GM12878 (cell line): ENCODE data around the gene FUT8. TPM values are rescaled to one million over a fixed set of nuclear protein-coding genes. Genes with fewer than 3 reads are reported as not detected.

Experiments
- ATAC-seq: fragments of 200-7000 bp; cut with Tn5 transposase; 3 replicates; pipeline ENCODE4 v1.9.1; 2020; ENCODE audit warnings: mild to moderate bottlenecking, moderate library complexity
- BruUV-seq: library from RNA; stranded (reverse); fragments of 400-500 nt; replicated peaks from 2 replicates; lab custom pipeline; 2021; lab: Mats Ljungman, UMichigan
- CTCF ChIA-PET: fragments of 300-600 bp; sonication (Branson Sonifier 250); formaldehyde crosslinking; extraction: SDS; loops from one replicate; lab custom pipeline; 2021; ENCODE audit warnings: inconsistent platforms; lab: Yijun Ruan, JAX
- POLR2A ChIA-PET: fragments of 350-600 bp; formaldehyde crosslinking; extraction: SDS; loops from one replicate; lab custom pipeline; 2021; ENCODE audit warnings: inconsistent platforms; lab: Charles Lee
- RAD21 ChIA-PET: fragments of 300-600 bp; sonication (Branson Sonifier 250); formaldehyde crosslinking; loops from one replicate; lab custom pipeline; 2023; ENCODE audit warnings: antibody characterized with exemption; ENCODE audit not compliant: unreplicated experiment; lab: Charles Lee
- SMC1A ChIA-PET: fragments of 300-600 bp; sonication (Branson Sonifier 250); formaldehyde crosslinking; loops from one replicate; lab custom pipeline; 2023; ENCODE audit not compliant: unreplicated experiment, uncharacterized antibody; lab: Charles Lee
- DNase-seq: peaks from one replicate; pipeline ENCODE4 v3.0.0-alpha.2; 2011; ENCODE audit warnings: low read depth, low spot score
- FAIRE-seq: peaks from 3 replicates; lab custom pipeline; 2011; peaks lifted over from hg19 to GRCh38; lab: Jason Lieb, UNC
- H2AFZ ChIP-seq: 2 replicates; pipeline ENCODE4 v1.6.0; 2011; ENCODE audit warnings: low read depth, low read length, control low read depth; ENCODE audit not compliant: control insufficient read depth
- H3K27ac ChIP-seq: 2 replicates; pipeline ENCODE4 v1.5.1; 2011; ENCODE audit warnings: control low read depth; ENCODE audit not compliant: control insufficient read depth, insufficient read depth
- H3K27me3 ChIP-seq, 2 experiments: replicated peaks in 1 of 2; 2 replicates each; pipeline versions ENCODE4 v1.6.0 to v1.6.1; 2011; ENCODE audit warnings: low read length in 1 of 2; ENCODE audit not compliant: control insufficient read depth in 2 of 2, insufficient read depth in 2 of 2
- H3K36me3 ChIP-seq, 2 experiments: 2 replicates each; pipeline ENCODE4 v1.5.1; 2011; ENCODE audit warnings: low read length in 1 of 2; ENCODE audit not compliant: control insufficient read depth in 2 of 2, insufficient read depth in 2 of 2
- H3K4me1 ChIP-seq: 2 replicates; pipeline ENCODE4 v1.6.1; 2011; ENCODE audit warnings: mild to moderate bottlenecking, low read length, moderate library complexity, mixed read lengths; ENCODE audit not compliant: control insufficient read depth, insufficient read depth
- H3K4me2 ChIP-seq: 2 replicates; pipeline ENCODE4 v1.6.0; 2011; ENCODE audit warnings: control low read depth; ENCODE audit not compliant: control insufficient read depth, insufficient read depth
- H3K4me3 ChIP-seq: fragments of 200-600 bp; sonication (generic); 2 replicates; pipeline ENCODE4 v1.5.1; 2016
- H3K79me2 ChIP-seq: 2 replicates; pipeline ENCODE4 v1.6.0; 2011; ENCODE audit warnings: low read length; ENCODE audit not compliant: control insufficient read depth, insufficient read depth
- H3K9ac ChIP-seq: 2 replicates; pipeline ENCODE4 v1.8.0; 2011; ENCODE audit warnings: low read length, control low read depth, mixed read lengths; ENCODE audit not compliant: control insufficient read depth, insufficient read depth
- H3K9me3 ChIP-seq: replicated peaks from 3 replicates; pipeline ENCODE4 v1.5.1; 2011; ENCODE audit warnings: mild to moderate bottlenecking, low read length; ENCODE audit not compliant: control insufficient read depth, insufficient read depth
- H4K20me1 ChIP-seq: 2 replicates; pipeline ENCODE4 v1.6.0; 2011; ENCODE audit not compliant: control insufficient read depth, insufficient read depth
- ATF3 ChIP-seq: IDR thresholded peaks from 2 replicates; pipeline ENCODE4 v1.6.1; 2011; ENCODE audit warnings: low read depth, mild to moderate bottlenecking, low read length, moderate library complexity, borderline replicate concordance; ENCODE audit errors: extremely low read depth
- BACH1 ChIP-seq: fragments of 450-650 bp; IDR thresholded peaks from 2 replicates; pipeline ENCODE4 v1.6.1; 2017; ENCODE audit warnings: mild to moderate bottlenecking, borderline replicate concordance
- GATAD2B ChIP-seq: fragments of 450-650 bp; conservative IDR thresholded peaks from 2 replicates; pipeline ENCODE4 v1.6.1; 2017; ENCODE audit warnings: low read depth, mild to moderate bottlenecking, moderate library complexity
- JUND ChIP-seq: IDR thresholded peaks from 2 replicates; pipeline ENCODE4 v1.6.1; 2012; ENCODE audit warnings: low read depth, mild to moderate bottlenecking, low read length, improper control_type of control experiment, moderate library complexity
- MEF2B ChIP-seq: fragments of 450-650 bp; IDR thresholded peaks from 2 replicates; pipeline ENCODE4 v1.6.1; 2018; ENCODE audit warnings: mild to moderate bottlenecking, moderate library complexity; ENCODE audit not compliant: partially characterized antibody, poor library complexity, severe bottlenecking
- NRF1 ChIP-seq: conservative IDR thresholded peaks from 2 replicates; pipeline ENCODE4 v1.6.1; 2011; ENCODE audit warnings: mild to moderate bottlenecking, low read depth, low read length, improper control_type of control experiment
- POLR2AphosphoS2 ChIP-seq: IDR thresholded peaks from 2 replicates; pipeline ENCODE4 v1.6.1; 2011; ENCODE audit warnings: low read depth, mild to moderate bottlenecking, low read length, improper control_type of control experiment, moderate library complexity
- TARDBP ChIP-seq: IDR thresholded peaks from 2 replicates; pipeline ENCODE4 v1.6.1; 2016; ENCODE audit warnings: borderline replicate concordance
- ZNF622 ChIP-seq: fragments of 450-650 bp; IDR thresholded peaks from 2 replicates; pipeline ENCODE4 v1.6.1; 2017; ENCODE audit warnings: mild to moderate bottlenecking, inconsistent platforms
- WGBS: methylation state at CpG from one replicate; pipeline ENCODE4 v1.1.6; 2016; ENCODE audit warnings: low lambda C conversion rate; ENCODE audit not compliant: insufficient replicate concordance, insufficient coverage; ENCODE audit errors: missing lambda C conversion rate; 5-methylcytosine and 5-hydroxymethylcytosine counted together
- in situ Hi-C: fragments of 300-500 bp; cut with MboI; formaldehyde crosslinking; loops from 9 replicates; pipeline ENCODE4 v1.14.3; 2018; ENCODE audit warnings: mixed read lengths
- intact Hi-C: fragments of 100-400 bp; cut with micrococcal nuclease; formaldehyde crosslinking; loops from one replicate; pipeline ENCODE4 v1.14.2; 2022; ENCODE audit not compliant: unreplicated experiment
- polyA plus RNA-seq, 11 experiments: library from polyadenylated mRNA; depleted of rRNA in 4 of 11; unstranded in 6 of 11; stranded (reverse) in 5 of 11; fragments of >200 nt; fragmentation: Nextera tagmentation in 4 of 11; fragmentation: Illumina TruSeq in 1 of 11; extraction: Ambion mirVana in 4 of 11; extraction: Trizol in 1 of 11; gene quantifications; 1 replicate in 1 of 11; 2 replicates in 10 of 11; pipeline versions ENCODE4 v1.2.1 to v1.2.3, GENCODE V29; 2011 to 2016; ENCODE audit warnings: inconsistent platforms in 2 of 11, missing spikeins in 2 of 11, low read depth in 1 of 11
- total RNA-seq, 4 experiments: library from RNA; depleted of rRNA in 3 of 4; stranded (reverse); fragments of >200 nt in 3 of 4; fragmentation: Illumina TruSeq in 1 of 4; extraction: Trizol in 1 of 4; gene quantifications; 2 replicates each; pipeline versions ENCODE4 v1.2.1 to v1.2.3, GENCODE V29; 2013 to 2021

FUT8 gene
- total and polyA plus RNA-seq, 10 of the 15 experiments (the other 5 are each of a cell fraction or from before 2014, with no cell fraction given) = 21.3 to 106 (median 66.3) TPM

DNA sequence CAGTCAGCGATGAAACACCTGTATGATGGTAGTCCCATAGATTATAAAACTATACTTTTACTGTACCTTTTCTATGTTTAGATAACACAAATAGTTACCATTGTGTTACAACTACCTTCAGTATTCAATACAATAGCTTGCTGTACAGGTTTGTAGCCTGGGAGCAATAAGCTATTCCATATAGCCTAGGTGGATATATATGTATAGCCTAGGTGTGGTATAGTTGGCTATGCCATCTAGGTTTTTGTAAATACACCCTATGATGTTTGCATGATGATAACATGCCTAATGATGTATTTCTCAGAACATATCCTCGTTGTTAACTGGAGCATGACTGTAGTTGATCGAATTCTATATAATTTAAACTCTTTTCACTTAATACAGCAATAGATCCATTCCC is 316.1 kb downstream of the FUT8 start:
- Histone ChIP-seq H3K79me2 (no peaks in the 10 kb centered on the region), H3K4me1 (peaks cover 12% of the 10 kb centered on the region), H3K27ac (no peak overlapping the region), H3K4me2 (no peak overlapping the region), H2AFZ (no peak overlapping the region), H3K36me3 (peaks cover 3 to 20% of the 10 kb centered on the region in 2 experiments; a peak in 3 of 4 replicates), H3K9me3 (peaks cover 2% of the 10 kb centered on the region; the same call in 2 of the 3 replicates), H3K4me3 (no peak overlapping the region), H3K9ac (no peak overlapping the region), H4K20me1 (no peaks in the 10 kb centered on the region), H3K27me3 (no peaks in the 10 kb centered on the region)
- DNase-seq (no peak), FAIRE-seq (no peak), ATAC-seq (no peak)
- TF ChIP-seq BACH1 (no peak), MEF2B (no peak), NRF1 (no peak), JUND (no peak), TARDBP (no peak), GATAD2B (no peak), POLR2AphosphoS2 (no peak), ATF3 (no peak), ZNF622 (no peak)
- 98% methylated on average over 3 of the region's 3 CpGs for WGBS
- POLR2A ChIA-PET = no interaction called here
- intact Hi-C loops = no loop called here
- in situ Hi-C loops = no loop called here
- SMC1A ChIA-PET = interaction anchor here (0.7 to 1.0 kb wide), 2 partner anchors 10 to 1119 kb away, joined by 3 read pairs; no protein-coding TSS in a partner anchor
- no TSS peak for BruUV-seq
- RAD21 ChIA-PET = no interaction called here
- CTCF ChIA-PET = interaction anchor here (0.6 to 1.7 kb wide), 3 partner anchors 313 to 631 kb away, joined by 3 to 5 read pairs (median 5); no protein-coding TSS in a partner anchor
